HEK293T (cell line): Measurements from ENCODE around the gene NDUFB7.
"Not testable (repeated sequence)": the region's sequence is repeated elsewhere in the genome, so short reads cannot be mapped to it uniquely, and the experiment has no call there.

Experiments used
- CTCF ChIA-PET: fragments of 350-600 bp; formaldehyde crosslinking; extraction: SDS; loops from one replicate; lab custom pipeline; 2021; ENCODE audit warnings: antibody characterized with exemption, inconsistent platforms; lab: Yijun Ruan, JAX
- POLR2A ChIA-PET: fragments of 350-600 bp; formaldehyde crosslinking; extraction: SDS; loops from one replicate; lab custom pipeline; 2020; ENCODE audit warnings: antibody characterized with exemption, inconsistent platforms; lab: Yijun Ruan, JAX
- DNase-seq: peaks from one replicate; pipeline ENCODE4 v3.0.0; 2012; ENCODE audit warnings: mixed read lengths; ENCODE audit errors: extremely low spot score
- ARNT ChIP-seq: fragments of 450-650 bp; IDR thresholded peaks from 2 replicates; pipeline ENCODE4 v1.6.1; 2017; ENCODE audit warnings: mild to moderate bottlenecking
- BHLHE40 ChIP-seq: fragments of 450-650 bp; IDR thresholded peaks from 2 replicates; pipeline ENCODE4 v1.6.1; 2016; ENCODE audit warnings: mild to moderate bottlenecking, moderate library complexity, borderline replicate concordance
- CTBP1 ChIP-seq: fragments of 450-650 bp; IDR thresholded peaks from 2 replicates; pipeline ENCODE4 v1.6.1; 2016; ENCODE audit warnings: borderline replicate concordance
- ELF4 ChIP-seq: fragments of 450-650 bp; IDR thresholded peaks from 2 replicates; pipeline ENCODE4 v1.6.1; 2017; ENCODE audit warnings: antibody characterized with exemption
- FOXA1 ChIP-seq: fragments of 450-650 bp; IDR thresholded peaks from 2 replicates; pipeline ENCODE4 v1.6.1; 2016; ENCODE audit warnings: mild to moderate bottlenecking
- FOXK2 ChIP-seq: fragments of 450-650 bp; IDR thresholded peaks from 2 replicates; pipeline ENCODE4 v1.6.1; 2016; ENCODE audit warnings: mild to moderate bottlenecking
- FOXM1 ChIP-seq: fragments of 450-650 bp; IDR thresholded peaks from 2 replicates; pipeline ENCODE4 v1.6.1; 2017; ENCODE audit warnings: mild to moderate bottlenecking, borderline replicate concordance
- HDGF ChIP-seq: fragments of 450-650 bp; IDR thresholded peaks from 2 replicates; pipeline ENCODE4 v1.6.1; 2017; ENCODE audit warnings: antibody characterized with exemption, borderline replicate concordance
- L3MBTL2 ChIP-seq: fragments of 450-650 bp; conservative IDR thresholded peaks from 2 replicates; pipeline ENCODE4 v1.6.1; 2016; ENCODE audit warnings: mild to moderate bottlenecking
- LEF1 ChIP-seq: fragments of 450-650 bp; IDR thresholded peaks from 2 replicates; pipeline ENCODE4 v1.6.1; 2017; ENCODE audit warnings: mild to moderate bottlenecking, borderline replicate concordance
- NFRKB ChIP-seq: fragments of 450-650 bp; IDR thresholded peaks from 2 replicates; pipeline ENCODE4 v1.6.1; 2016; ENCODE audit warnings: mild to moderate bottlenecking, moderate library complexity
- PKNOX1 ChIP-seq: fragments of 450-650 bp; IDR thresholded peaks from 2 replicates; pipeline ENCODE4 v1.6.1; 2016
- SP1 ChIP-seq: fragments of 450-650 bp; IDR thresholded peaks from 2 replicates; pipeline ENCODE4 v1.6.1; 2017
- SUZ12 ChIP-seq: fragments of 450-650 bp; IDR thresholded peaks from 2 replicates; pipeline ENCODE4 v1.6.1; 2016; ENCODE audit warnings: mild to moderate bottlenecking
- TARDBP ChIP-seq: fragments of 450-650 bp; IDR thresholded peaks from 2 replicates; pipeline ENCODE4 v1.6.1; 2016
- ZNF384 ChIP-seq: fragments of 450-650 bp; IDR thresholded peaks from 2 replicates; pipeline ENCODE4 v1.6.1; 2016

The NDUFB7 gene

GRCh38 chr19:14571695-14572490 is at the start of gene NDUFB7:
TSS of gene NDUFB7 (minus strand) at chr19:14572066. CDS start at chr19:14572000, 66 bp downstream.
- ChIA-PET POLR2A (interaction anchor here (0.6 to 2.4 kb wide), 8 partner anchors 8 to 120 kb away, joined by 3 to 10 read pairs (median 3); partner anchors contain the start of gene ZNF333), CTCF (interaction anchor here (0.5 to 3.8 kb wide), 5 partner anchors 9 to 224 kb away, joined by 3 to 51 read pairs (median 3); no protein-coding TSS in a partner anchor)
- peak; percentile 90 for DNase-seq
- TF ChIP-seq PKNOX1 (peak; percentile 40; the same call in 1 of the 2 replicates), FOXM1 (no peak), ELF4 (peak; percentile 72), L3MBTL2 (peak; percentile 49)

GRCh38 chr19:14619404-14619803 is 47.5 kb upstream of the NDUFB7 start:
- no peak for DNase-seq
- ChIA-PET CTCF (no interaction called here), POLR2A (no interaction called here)
- TF ChIP-seq BHLHE40 (no peak), L3MBTL2 (no peak), LEF1 (no peak), PKNOX1 (no peak), ELF4 (no peak), FOXK2 (no peak), FOXM1 (no peak), SUZ12 (no peak), HDGF (no peak), FOXA1 (no peak), NFRKB (no peak), ZNF384 (no peak), SP1 (no peak), CTBP1 (no peak), ARNT (no peak), TARDBP (no peak)

- ChIA-PET CTCF (no interaction called here), POLR2A (no interaction called here)
- TF ChIP-seq ZNF384 (no peak), SUZ12 (no peak), SP1 (no peak), PKNOX1 (no peak), ARNT (no peak), LEF1 (no peak), TARDBP (no peak)
- DNase-seq: no peak
Measured at GRCh38 chr19:14616407-14616806, 44.5 kb upstream of the NDUFB7 start.

GRCh38 chr19:14615623-14616022 is 43.8 kb upstream of the NDUFB7 start:
- no peak for TF ChIP-seq ELF4
- no peak for TF ChIP-seq FOXA1
- no peak for TF ChIP-seq SUZ12
- no peak for TF ChIP-seq TARDBP
- TF ChIP-seq BHLHE40: no peak
- TF ChIP-seq SP1: no peak
- no peak for TF ChIP-seq PKNOX1
- no peak for TF ChIP-seq ARNT
- no peak for TF ChIP-seq L3MBTL2
- TF ChIP-seq HDGF: no peak
- TF ChIP-seq ZNF384: no peak
- TF ChIP-seq LEF1: no peak
- no peak for TF ChIP-seq NFRKB
- no peak for TF ChIP-seq FOXK2
- no peak for DNase-seq
- POLR2A ChIA-PET: no interaction called here
- CTCF ChIA-PET: no interaction called here

GRCh38 chr19:14614099-14614412 is 42.2 kb upstream of the NDUFB7 start:
- no peak for DNase-seq
- ChIA-PET CTCF (no interaction called here), POLR2A (no interaction called here)
- TF ChIP-seq LEF1: no peak
- no peak for TF ChIP-seq SUZ12
- no peak for TF ChIP-seq HDGF
- no peak for TF ChIP-seq ARNT
- no peak for TF ChIP-seq ELF4
- no peak for TF ChIP-seq ZNF384

GRCh38 chr19:14613399-14614098 is 41.7 kb upstream of the NDUFB7 start:
- CTCF ChIA-PET, POLR2A ChIA-PET, DNase-seq: not testable (repeated sequence)
